CD4-positive, alpha-beta T cell treated with Interleukin-6 at 100 ng/mL for 8 hours (primary cell): ENCODE results near the gene SHC4.
"Not testable (repeated sequence)": the region's sequence is repeated elsewhere in the genome, so short reads cannot be mapped to it uniquely, and the experiment has no call there.

Experiments used
- DNase-seq: peaks from one replicate; pipeline ENCODE4 v3.0.0-alpha.2; 2020; ENCODE audit warnings: mixed read lengths, low spot score

Gene SHC4, protein sequence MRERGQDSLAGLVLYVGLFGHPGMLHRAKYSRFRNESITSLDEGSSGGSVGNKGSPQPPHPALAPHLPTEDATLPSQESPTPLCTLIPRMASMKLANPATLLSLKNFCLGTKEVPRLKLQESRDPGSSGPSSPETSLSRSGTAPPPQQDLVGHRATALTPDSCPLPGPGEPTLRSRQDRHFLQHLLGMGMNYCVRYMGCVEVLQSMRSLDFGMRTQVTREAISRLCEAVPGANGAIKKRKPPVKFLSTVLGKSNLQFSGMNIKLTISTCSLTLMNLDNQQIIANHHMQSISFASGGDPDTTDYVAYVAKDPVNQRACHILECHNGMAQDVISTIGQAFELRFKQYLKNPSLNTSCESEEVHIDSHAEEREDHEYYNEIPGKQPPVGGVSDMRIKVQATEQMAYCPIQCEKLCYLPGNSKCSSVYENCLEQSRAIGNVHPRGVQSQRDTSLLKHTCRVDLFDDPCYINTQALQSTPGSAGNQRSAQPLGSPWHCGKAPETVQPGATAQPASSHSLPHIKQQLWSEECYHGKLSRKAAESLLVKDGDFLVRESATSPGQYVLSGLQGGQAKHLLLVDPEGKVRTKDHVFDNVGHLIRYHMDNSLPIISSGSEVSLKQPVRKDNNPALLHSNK

DNA sequence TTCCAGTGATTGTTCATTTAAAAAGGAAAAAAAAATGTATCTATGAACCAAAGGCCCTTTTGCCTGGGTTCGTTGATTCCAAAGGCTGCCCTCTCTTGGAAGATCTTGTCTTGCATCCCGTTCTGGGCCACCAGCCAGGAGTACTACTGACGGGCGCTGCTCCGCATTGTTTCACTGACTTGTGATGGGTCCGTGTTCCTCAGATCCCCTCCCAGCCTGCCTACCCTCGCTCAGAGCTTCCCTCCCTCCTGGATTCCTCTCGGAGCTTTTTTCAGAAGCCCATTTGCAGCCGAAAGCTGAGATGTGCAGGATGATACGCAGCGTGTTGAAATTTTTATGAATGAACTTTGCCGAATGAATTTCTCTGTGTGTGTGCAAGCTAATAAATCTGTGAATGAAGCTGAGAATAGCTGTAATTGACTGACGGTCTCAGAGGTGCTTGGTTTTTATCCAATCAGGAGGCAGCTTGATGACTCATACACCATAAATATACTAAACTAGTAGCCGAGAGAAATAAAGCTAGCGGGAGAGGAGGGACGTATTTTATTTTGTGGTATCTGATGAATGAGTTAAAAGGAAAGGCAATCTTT lies at the start of gene SHC4:
Gene SHC4 (minus strand): TSS at position 396 of the 590 bp plus-strand sequence. CDS start 904 bp downstream, outside the sequence.
- peak; percentile 37 for DNase-seq

DNA sequence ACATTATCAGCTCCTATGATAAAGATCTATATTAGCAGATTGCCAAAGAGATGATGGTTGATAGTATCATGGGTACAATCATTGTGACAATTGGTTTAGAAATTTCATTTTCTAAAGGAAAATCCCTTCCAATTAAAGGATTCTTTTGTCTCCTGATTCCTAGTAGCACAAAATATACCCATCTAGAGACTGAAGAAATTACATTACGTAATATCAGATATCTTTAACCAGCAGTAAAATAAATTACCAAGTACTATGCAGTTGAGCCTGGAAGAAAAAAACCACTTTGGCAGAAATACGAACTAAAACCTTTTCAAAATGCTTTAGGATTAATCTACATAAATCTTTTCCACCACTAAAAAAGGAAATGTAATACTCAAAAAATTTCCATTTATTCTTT lies 35.6 kb upstream of the SHC4 start:
- no peak for DNase-seq

DNA sequence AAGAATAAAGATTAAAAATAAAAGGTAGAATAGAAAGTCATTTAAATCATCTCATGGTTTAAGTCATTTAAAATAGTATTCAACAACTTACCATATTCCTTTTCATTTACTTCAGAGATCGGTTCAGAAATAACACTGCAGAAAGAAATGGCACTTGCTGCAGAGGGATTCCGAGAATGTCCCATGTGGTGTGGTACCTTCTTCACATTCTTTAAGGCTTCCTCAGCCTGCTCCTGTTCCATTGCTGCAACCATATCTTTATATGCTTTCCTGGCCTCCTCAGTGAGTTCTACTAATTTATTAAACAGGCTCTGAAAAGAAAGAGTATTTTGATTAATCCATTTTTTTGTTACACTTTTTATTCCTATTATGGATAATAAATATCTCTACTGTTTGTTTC lies 32.6 kb upstream of the SHC4 start:
- DNase-seq, result no peak

DNA sequence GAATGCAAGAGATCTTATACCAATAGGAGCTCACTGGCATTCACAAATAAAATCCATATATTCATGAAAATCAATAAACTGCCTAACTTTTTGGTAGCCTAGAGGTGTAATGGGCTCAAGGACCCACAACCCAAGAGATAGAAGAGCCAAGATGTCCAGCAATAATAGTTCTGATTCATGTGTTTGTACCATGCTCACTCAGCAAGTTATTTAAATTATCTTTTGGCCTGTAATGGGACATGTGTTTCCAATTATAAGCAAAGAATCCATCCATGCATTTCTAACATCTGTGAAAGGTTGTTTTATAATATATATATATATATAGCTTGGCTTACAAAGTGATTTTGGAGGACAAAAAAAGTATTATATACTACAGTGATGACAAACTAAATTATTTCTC lies 29.7 kb upstream of the SHC4 start:
- no peak for DNase-seq

DNA sequence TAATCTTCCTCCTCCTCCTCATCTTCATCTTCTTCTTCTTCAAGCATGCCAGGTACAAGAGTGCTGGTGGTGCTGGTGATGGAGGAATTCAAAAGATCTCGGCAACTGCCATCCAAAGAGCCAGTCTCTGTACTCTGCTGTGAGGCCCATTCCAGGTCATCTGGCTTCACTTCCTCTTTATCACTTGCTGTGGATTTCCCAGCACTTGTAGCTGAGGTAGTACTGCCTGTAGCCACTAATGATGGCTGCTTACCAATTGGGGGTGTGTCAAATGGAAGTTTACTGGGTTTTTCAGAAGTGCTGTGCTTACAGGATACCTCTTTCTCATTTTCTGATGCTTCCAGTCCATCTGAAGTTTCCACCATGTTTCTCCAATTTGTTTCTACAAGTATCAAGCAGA lies 28.8 kb upstream of the SHC4 start:
- DNase-seq, result no peak

DNA sequence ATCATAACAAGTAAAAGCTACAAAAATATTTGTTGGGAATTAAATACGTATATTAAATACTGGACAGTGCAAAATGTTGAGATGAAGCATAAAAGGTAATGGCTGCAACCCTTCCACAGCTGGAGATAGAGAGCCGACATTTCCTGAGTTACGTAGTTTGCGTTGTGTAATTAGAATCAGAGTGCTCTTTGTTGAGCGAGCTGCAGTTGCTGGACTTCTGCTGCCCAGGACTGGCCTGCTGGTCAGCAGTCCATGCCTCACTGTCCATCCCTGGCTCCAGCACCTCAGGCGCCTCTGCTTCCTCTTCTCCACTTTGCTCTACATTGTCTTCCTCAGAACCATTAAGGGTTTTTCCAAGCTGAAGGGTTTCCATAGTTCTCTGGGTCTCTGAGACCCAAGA lies 28.4 kb upstream of the SHC4 start:
- DNase-seq, result no peak

DNA sequence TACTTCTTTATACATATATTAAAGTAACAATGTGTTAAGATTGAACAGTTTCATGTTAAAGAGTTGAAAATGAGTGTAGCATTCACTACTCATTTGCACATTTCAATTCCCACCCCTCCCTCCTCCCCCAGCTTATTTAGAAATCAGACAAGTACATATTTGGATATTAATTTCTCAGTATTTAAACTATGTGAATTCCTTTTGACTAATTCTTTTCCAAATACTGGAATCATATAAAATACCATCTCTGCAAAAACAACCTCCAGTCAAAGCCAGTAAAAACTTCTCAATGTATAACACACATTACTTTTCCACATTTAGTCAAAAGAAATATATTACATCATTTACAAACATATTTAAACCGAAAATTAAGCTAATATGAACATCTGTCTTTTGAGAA lies 25.5 kb upstream of the SHC4 start:
- DNase-seq, result no peak

DNA sequence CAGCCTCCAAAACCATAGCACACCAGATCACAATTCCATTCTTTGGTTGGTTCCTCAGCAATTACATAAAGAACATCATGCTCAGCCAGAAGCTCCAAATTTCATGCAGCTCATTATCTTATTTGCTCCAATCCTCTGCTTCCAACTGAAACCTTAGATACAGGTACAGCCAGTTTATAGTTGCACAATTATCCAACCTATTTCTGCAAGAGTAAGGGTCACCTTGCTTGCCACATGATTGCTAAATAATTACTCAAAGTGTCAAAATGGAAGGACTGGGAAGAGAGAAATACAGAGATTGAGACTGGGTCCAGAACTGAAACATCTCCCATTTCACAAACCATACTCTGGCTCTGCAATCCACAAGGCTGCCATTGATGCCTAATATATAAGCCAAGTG lies 23.4 kb upstream of the SHC4 start:
- DNase-seq, result no peak

DNA sequence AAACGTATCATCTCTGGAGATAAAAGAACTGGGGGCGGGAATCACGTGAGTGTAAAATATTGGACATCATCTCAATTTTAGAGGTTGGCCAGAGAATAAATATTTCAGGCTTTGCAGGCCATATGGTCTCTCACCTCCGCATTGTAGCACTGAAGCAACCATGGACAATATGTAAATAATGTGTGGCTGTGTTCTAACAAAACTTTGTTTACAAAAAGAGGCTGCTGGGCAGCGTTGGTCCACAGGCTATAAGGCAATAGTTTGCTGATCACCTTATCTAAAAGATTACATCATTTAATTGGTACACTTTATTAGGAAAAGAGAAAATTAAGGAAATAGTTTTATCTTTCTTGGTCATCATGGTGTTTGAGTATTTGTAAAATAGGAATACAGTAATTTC lies 22.5 kb upstream of the SHC4 start:
- no peak for DNase-seq

DNA sequence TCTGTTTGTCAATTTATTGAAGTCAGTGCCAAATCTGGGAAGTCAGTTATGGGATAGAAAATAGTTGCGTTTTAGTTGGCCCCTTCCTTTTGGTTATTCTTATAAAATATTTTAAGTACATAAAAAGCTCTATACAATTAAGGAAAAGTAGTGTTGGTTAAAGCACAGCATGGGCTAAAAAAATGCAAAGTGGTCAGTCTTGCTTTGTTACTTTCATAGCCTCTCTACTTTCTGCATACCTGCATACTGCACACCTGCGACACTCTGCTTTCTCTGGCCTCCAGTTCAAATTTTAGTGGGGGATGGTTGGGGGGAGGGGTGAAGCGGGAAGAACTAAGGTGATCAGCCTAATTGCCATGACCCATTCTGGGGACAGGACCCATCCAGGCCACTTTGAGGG lies 21.8 kb upstream of the SHC4 start:
- DNase-seq, result no peak

DNA sequence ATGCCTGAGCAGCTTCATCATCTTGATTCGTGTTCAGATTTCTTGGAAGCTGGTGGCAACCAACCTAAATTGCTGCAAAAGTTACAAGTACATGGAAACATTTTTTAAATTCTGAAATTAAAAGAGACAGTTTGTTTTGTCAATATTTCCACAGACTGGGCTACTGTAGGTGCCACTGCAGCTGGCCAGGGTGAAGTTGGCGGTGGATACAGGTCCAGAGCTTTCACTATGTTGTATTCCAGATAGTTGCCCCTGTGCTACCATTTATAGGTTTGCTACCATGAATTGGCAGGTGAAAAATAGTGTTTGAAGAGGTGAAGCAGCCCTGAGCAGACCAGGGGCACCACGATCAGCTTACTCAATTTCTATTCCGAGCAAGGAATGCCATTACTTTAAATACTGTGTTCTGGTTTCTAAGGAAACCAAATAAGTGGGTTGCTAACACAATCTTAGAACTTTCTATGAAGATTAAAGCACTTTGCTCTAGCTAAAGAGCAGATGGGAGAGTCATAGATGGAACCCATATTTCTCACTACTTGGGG lies 21.2 kb upstream of the SHC4 start:
- DNase-seq, result no peak

DNA sequence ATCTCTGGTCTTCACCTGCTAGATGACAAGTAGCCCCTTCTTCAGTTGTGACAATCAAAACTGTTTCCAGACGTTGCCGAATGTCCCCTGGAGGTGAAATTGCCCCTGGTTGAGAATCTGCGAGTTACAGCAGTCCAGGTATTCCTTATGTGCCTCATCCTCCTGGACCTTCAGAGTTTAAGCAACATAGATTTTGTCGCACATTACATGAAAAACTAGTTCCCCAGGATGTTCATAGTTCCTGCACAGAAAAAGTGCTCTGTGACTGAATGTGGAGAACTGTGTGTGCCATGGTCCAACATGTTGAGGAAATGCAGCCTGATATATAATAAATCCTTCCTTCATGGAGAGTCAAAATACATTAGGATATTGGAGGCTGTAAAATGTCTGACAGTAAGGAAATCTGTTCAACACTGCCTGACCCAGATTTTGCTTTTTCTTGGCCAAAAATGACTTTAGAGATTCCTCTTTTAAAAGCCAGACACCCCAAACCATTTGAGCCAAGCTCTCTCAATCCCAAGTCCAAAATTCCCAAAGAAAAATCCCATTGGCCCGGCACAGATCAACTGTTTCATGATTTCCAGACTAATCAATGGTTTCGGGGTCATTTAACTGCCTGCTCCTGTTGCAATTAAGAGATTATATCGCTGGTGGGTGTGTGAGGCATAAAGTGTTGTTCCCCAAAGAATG lies 20.4 kb upstream of the SHC4 start:
- no peak for DNase-seq

DNA sequence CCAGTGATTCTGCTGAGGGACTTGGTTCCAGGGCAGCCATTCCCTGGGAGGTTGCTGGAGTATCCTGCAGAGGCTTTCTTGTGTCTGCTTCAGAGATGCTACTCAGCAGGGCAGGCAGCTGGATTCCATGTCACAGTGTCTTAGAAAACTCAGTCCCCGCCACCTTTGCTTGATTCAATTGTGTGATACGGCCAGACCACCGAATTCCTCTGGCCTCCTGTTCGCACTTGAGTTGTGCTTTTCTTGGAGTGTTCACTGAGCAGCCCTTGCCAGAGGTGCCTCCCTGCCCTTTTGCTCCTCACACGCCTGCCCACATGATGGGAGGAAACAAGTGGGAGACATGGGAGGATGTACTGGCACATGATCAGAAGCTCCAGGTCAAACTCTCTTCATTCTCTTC lies 19.6 kb upstream of the SHC4 start:
- DNase-seq, result no peak

DNA sequence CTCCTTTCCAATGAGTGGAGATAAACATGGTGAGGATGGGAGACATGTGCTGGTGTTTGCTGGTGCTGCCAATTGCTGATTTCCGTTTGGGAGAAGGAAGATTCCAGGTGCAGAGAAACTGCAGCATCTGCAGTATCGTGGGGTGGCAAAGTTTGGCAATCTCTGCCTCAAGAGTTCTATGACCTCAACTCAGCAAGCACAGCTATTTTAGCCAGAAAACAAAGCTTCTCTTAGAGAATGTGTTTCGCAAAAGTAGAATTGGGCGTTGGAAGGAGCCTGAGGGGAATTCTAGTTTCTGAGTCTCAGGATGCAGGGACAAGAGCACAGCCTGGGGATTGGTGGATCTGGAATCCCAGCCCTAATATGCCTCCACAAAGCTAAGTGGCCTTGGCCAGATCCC lies 18.2 kb upstream of the SHC4 start:
- no peak for DNase-seq

DNA sequence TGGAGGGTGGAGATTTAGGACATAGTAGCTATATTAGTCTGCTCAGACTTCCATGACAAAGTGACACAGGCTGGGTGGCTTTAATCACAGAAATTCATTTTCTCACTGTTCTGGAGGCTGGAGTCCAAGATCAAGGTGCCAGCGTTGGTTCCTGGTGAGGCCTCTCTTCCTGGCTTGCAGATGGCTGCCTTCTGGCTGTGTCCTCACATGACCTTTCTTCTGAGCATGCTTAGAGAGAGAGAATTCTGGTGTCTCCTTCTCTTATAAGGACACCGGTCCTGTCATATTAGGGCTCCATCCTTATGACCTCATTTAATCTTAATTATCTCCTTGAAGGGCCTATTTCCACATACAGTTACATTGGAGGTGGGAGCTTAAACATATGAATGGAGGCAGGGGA lies 14.9 kb upstream of the SHC4 start:
- DNase-seq, result no peak

DNA sequence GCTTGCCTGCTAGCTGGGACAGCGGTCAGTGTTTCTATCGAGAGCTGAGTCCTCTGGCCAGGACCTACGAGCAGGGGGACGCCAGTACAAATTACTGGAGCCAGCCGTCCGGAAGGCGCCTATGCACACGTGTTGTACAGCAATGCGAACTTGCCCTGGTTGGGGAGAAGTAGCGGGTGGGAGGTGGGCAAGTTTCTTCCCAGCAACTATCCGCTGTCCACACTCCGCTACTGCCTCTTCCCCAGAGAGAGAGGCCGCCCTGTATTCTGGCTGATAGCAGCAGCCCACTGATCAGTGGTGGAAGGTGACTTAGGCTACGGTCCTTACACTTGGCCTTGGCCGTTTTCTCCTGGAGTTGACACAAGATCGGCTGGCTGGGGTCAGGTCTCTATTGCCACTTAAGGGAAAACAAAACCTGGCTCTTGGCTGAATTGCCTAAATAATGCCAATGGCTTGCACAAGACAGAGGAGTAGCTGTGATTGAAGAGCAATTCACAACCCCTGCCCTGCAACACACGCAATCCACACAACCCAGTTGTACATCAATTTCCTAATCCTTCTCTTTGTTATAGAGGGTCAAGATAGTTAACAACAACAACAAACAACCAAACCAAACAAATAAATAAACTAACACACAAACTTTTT lies 12.8 kb upstream of the SHC4 start:
- no peak for DNase-seq

DNA sequence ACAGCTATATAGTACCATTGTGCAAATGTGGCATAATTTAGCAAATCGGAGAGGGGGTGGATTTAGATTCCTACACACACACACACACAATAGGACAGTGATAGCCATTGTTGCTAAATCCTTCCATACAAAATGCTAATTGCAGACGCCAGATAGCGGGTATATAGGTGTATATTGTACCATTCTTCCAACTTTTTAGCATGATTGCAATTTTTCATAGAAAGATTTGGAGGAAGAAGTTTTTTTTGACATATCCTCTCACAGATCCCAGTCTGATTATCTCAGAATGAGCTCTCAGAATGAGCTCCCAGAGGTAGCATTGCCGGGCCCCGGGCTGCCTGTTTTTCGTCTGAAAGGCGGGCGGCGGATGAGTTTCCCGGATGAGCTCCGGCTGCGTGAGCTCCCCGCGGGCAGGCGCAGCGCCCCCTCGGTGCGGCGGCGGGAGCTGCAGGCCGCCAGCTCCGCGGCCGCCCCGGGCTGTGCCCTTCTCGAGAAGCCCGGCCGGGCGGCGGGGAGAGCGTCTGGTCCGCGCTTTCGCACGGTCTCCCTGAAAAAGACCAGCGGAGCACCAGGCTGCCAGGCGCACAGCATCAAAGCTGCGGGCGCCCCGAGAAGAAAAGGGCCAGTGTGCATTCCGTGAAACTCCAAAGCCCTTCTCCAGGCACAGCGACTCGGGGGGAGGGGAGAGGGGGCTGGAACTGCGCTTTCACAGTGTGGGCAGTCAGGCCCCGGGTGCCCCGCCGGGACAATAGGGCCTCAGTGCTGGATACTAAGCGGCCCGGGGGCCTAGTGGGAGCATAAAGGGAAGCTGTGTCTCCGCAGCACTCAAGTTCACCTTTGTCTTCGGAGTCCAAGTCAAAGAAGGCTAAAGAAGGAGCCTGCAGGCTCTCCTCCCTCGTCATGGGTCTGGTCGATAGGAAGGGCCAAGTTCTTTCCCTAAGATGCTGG lies 12.0 kb upstream of the SHC4 start:
- peak; percentile 60 for DNase-seq

DNA sequence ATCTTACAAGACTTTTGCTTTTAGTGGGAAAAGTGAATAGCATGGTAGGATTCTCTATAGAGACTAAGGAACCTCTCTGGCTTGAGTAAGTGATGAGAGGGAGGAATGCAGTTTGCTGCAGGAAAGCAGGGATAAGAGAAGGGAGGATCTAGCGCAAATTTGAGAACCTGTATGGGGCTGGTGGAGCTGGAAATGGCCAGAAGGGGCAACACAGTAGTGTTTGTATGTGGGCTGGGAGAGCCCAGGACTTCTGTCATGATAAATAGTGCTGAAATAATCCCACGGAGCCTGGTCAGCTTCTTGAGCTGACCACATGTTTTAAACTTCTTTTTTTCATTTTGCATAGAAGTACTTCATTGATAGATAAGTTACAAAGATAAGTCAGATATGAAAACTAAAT lies 11.2 kb upstream of the SHC4 start:
- no peak for DNase-seq

DNA sequence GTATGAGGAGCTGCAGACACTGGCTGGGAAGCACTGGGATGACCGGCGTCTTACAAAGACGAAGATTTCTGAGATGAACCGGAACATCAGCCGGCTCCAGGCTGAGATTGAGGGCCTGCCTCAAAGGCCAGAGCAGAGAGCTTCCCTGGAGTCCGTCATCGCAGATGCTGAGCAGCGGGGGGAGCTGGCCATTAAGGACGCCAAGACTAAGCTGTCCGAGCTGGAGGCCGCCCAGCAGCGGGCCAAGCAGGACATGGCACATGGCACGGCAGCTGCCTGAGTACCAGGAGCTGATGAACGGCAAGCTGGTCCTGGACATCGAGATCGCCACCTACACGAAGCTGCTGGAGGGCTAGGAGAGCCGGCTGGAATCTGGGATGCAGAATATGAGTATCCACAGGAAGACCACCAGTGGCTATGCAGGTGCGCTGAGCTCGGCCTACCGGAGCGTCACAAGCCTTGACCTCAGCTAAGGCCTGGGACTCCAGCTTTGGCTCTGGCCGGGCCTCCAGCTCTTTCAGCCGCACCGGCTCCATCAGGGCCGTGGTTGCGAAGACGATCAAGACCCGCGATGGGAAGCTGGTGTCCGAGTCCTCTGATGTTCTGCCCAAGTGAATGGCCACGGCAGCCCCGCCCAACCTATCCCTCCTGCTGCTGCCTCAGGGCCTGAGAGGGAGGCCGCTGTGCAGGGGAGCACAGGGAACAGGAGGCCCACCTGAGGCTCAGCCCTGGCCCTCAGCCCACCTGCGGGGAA lies 9.2 kb upstream of the SHC4 start:
- no peak for DNase-seq

DNA sequence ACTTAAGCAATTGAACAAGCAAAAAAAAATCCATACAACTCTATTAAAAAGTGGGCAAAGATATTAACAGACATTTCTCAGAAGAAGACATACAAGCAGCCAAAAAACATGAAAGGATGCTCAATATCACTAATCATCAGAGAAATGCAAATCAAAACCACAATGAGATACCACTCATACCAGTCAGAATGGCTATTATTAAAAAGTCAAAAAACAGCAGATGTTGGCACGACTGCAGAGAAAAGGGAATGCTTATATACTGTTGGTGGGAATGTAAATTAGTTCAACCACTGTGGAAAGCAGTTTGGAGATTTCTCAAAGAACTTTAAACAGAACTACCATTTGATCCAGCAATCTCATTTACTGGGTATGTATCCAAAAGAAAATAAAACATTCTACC lies 7.2 kb upstream of the SHC4 start:
- DNase-seq, result not testable (repeated sequence)
